NCI-H2107 treated with DMSO at 0.1 percent for 48 hours (cell line): ENCODE data around the gene KANK2.
"Not testable (repeated sequence)": the region's sequence is repeated elsewhere in the genome, so short reads cannot be mapped to it uniquely, and the experiment has no call there.

Experiments
- DNase-seq: peaks from one replicate; lab custom pipeline; 2025; ENCODE audit not compliant: unreplicated experiment; lab: John Stamatoyannopoulos, UW

KANK2 gene

GRCh38 chr19:11142528-11143171 lies 54.7 kb downstream of the KANK2 start:
- no peak for DNase-seq

- DNase-seq: no peak
These were observed 55.3 kb downstream of the KANK2 start for GRCh38 chr19:11141937-11142527.

GRCh38 chr19:11140896-11141295 lies 56.4 kb downstream of the KANK2 start:
- no peak for DNase-seq

- not testable (repeated sequence) for DNase-seq
These were observed 57.3 kb downstream of the KANK2 start for GRCh38 chr19:11140023-11140538.

GRCh38 chr19:11138601-11139300 lies 58.6 kb downstream of the KANK2 start:
- peak; percentile 15 for DNase-seq

GRCh38 chr19:11137542-11138384 lies 59.6 kb downstream of the KANK2 start:
- DNase-seq: peak; percentile 31

- DNase-seq: no peak
These were observed 60.8 kb downstream of the KANK2 start for GRCh38 chr19:11136400-11137101.

GRCh38 chr19:11131471-11131870 lies 65.9 kb downstream of the KANK2 start:
- DNase-seq: no peak

- DNase-seq: peak; percentile 27
These were observed 66.4 kb downstream of the KANK2 start for GRCh38 chr19:11130824-11131455.

GRCh38 chr19:11127905-11128304 lies 69.4 kb downstream of the KANK2 start:
- DNase-seq: no peak

- peak; percentile 27 for DNase-seq
These were observed 71.2 kb downstream of the KANK2 start for GRCh38 chr19:11125994-11126685.

- not testable (repeated sequence) for DNase-seq
These were observed 73.2 kb downstream of the KANK2 start for GRCh38 chr19:11124157-11124556.

GRCh38 chr19:11123114-11123513 lies 74.2 kb downstream of the KANK2 start:
- DNase-seq: no peak

- not testable (repeated sequence) for DNase-seq
These were observed 75.4 kb downstream of the KANK2 start for GRCh38 chr19:11121963-11122362.

GRCh38 chr19:11116507-11116906 lies 80.8 kb downstream of the KANK2 start:
- no peak for DNase-seq

GRCh38 chr19:11115895-11116446 lies 81.4 kb downstream of the KANK2 start:
- no peak for DNase-seq

GRCh38 chr19:11115042-11115441 lies 82.3 kb downstream of the KANK2 start:
- DNase-seq: no peak
